OCI-LY3 (cell line): Measurements from ENCODE around the gene TMEM18.

Experiments
- H2AFZ ChIP-seq: fragments of 200-600, 300-600 bp; shearing (Covaris generic); 2 replicates; pipeline ENCODE4 v1.6.0; 2014; ENCODE audit warnings: antibody characterized with exemption, low read depth, low read length
- H3K27ac ChIP-seq: fragments of 200-600, 300-600 bp; sonication (generic); 2 replicates; pipeline ENCODE4 v1.5.1; 2014; ENCODE audit warnings: mild to moderate bottlenecking, low read length, moderate library complexity, mixed read lengths
- H3K27me3 ChIP-seq: fragments of 200-600, 300-600 bp; sonication (generic); 2 replicates; pipeline ENCODE4 v1.6.1; 2014; ENCODE audit warnings: low read depth, low read length, mixed read lengths
- H3K36me3 ChIP-seq: fragments of 200-600, 300-600 bp; sonication (generic); replicated peaks from 2 replicates; pipeline ENCODE3; 2014; ENCODE audit warnings: low read depth, low read length, mixed read lengths
- H3K4me1 ChIP-seq: fragments of 300-600, 200-600 bp; sonication (generic); 2 replicates; pipeline ENCODE4 v1.6.1; 2014; ENCODE audit warnings: low read length, mixed read lengths
- H3K4me2 ChIP-seq: fragments of 200-600, 300-600 bp; sonication (generic); 2 replicates; pipeline ENCODE4 v1.6.1; 2014; ENCODE audit warnings: low read length, mixed read lengths
- H3K4me3 ChIP-seq: fragments of 300-600, 200-600 bp; sonication (generic); 2 replicates; pipeline ENCODE4 v1.5.1; 2014; ENCODE audit warnings: antibody characterized with exemption, mild to moderate bottlenecking, low read length, moderate library complexity
- H3K79me2 ChIP-seq: fragments of 300-600, 200-600 bp; shearing (Covaris generic); 2 replicates; pipeline ENCODE4 v1.6.1; 2014; ENCODE audit warnings: mild to moderate bottlenecking, low read length, mixed read lengths
- H3K9ac ChIP-seq: fragments of 300-600, 200-600 bp; shearing (Covaris generic); 2 replicates; pipeline ENCODE4 v1.6.0; 2014; ENCODE audit warnings: mild to moderate bottlenecking, low read length, moderate library complexity
- H3K9me3 ChIP-seq: fragments of 200-600, 300-600 bp; shearing (Covaris generic); 2 replicates; pipeline ENCODE4 v1.6.1; 2014; ENCODE audit warnings: low read length, mixed read lengths; ENCODE audit not compliant: insufficient read depth
- H4K20me1 ChIP-seq: fragments of 200-600, 300-600 bp; sonication (generic); 2 replicates; pipeline ENCODE4 v1.6.1; 2016; ENCODE audit warnings: low read length, mixed read lengths; ENCODE audit not compliant: insufficient read depth
- EZH2phosphoT487 ChIP-seq: fragments of 200-600 bp; shearing (Covaris generic); IDR thresholded peaks from 2 replicates; pipeline ENCODE4 v1.6.1; 2018; ENCODE audit warnings: antibody characterized with exemption, mixed run types, low read depth
- TF ChIP-seq, protein P1 (sequence below): fragments of 200-600, 300-600 bp; sonication (generic); IDR thresholded peaks from 2 replicates; pipeline ENCODE4 v1.5.1; 2014; ENCODE audit warnings: antibody characterized with exemption, low read length, low read depth

TMEM18 gene

DNA sequence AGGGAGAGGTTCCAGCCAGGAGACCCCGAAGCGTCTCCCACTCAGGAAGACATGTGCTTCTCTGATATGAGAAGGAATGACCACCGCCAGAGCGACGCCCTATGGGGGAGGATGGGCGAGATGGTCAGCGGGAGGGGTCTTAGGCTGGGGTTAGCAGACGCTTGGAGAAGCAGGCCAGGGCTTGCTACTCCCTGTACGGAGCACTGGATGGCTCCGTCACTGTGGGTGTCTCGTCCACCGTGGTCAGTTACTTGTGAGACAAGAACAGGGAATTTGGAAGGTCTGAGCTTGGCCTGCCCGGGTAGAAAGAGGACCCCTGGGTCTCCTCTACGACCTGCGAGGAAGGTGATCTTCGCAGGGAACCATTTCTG is 39.8 kb downstream of the TMEM18 start:
- Histone ChIP-seq H3K36me3 (no peaks in the 10 kb centered on the region), H3K4me2 (no peak overlapping the region), H3K4me1 (no peaks in the 10 kb centered on the region), H3K9me3 (no peaks in the 10 kb centered on the region), H2AFZ (no peak overlapping the region), H3K27me3 (no peaks in the 10 kb centered on the region), H3K27ac (no peak overlapping the region), H3K4me3 (no peak overlapping the region), H3K79me2 (no peaks in the 10 kb centered on the region), H4K20me1 (no peaks in the 10 kb centered on the region), H3K9ac (no peak overlapping the region)
- TF ChIP-seq EZH2phosphoT487: no peak
- TF ChIP-seq, protein P1, sequence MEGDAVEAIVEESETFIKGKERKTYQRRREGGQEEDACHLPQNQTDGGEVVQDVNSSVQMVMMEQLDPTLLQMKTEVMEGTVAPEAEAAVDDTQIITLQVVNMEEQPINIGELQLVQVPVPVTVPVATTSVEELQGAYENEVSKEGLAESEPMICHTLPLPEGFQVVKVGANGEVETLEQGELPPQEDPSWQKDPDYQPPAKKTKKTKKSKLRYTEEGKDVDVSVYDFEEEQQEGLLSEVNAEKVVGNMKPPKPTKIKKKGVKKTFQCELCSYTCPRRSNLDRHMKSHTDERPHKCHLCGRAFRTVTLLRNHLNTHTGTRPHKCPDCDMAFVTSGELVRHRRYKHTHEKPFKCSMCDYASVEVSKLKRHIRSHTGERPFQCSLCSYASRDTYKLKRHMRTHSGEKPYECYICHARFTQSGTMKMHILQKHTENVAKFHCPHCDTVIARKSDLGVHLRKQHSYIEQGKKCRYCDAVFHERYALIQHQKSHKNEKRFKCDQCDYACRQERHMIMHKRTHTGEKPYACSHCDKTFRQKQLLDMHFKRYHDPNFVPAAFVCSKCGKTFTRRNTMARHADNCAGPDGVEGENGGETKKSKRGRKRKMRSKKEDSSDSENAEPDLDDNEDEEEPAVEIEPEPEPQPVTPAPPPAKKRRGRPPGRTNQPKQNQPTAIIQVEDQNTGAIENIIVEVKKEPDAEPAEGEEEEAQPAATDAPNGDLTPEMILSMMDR: no peak

DNA sequence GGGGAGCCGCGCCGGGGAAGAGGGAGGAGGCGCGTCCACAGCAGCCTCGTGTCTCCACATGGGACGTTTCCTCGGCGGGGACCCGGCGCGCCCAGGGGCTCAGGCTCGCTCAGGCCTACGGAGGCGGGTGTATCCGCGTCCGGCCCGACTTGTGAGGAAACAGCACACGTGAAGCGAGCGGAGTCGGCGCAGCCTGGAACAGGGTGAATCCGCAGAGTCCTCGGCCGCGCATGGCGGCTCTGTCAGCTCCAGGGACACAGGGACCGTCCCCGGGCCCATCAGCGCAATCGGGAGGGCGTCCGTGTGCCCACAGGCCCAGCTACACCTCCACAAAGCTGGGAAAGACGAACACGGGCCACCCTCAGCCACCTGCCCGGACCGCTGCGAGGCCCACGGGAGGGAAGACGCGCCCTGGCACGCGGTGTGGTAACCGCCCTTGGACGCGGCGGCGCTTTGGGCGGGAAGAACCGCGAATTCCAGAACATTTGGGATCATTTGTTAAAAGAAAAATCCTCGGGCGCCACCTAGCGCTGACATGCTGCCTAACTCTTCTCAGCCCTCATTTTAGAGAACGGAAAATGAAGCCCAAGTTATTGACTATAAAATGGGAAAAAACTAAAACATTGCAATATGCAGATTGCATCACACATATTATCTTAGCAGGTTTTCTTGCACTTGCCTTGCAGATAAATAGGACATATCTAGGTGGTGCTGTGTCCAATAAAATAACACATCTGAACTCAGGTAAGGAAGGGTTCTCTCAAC is 40.4 kb downstream of the TMEM18 start:
- peak overlapping the region; percentile 32; the same call in 1 of the 2 replicates for H3K4me3 ChIP-seq
- no peak overlapping the region for H3K9ac ChIP-seq
- no peaks in the 10 kb centered on the region for H3K4me1 ChIP-seq
- no peaks in the 10 kb centered on the region for H4K20me1 ChIP-seq
- peak overlapping the region; percentile 43 for H3K4me2 ChIP-seq
- H3K27ac ChIP-seq: no peak overlapping the region
- H3K79me2 ChIP-seq: no peaks in the 10 kb centered on the region
- no peaks in the 10 kb centered on the region for H3K27me3 ChIP-seq
- TF ChIP-seq EZH2phosphoT487: no peak
- TF ChIP-seq, protein P1: peak; percentile 86
- H2AFZ ChIP-seq: 0 out of 2 replicates have a peak overlapping the region, but pooled peaks have one; percentile 62
- no peaks in the 10 kb centered on the region for H3K36me3 ChIP-seq
- no peaks in the 10 kb centered on the region for H3K9me3 ChIP-seq

DNA sequence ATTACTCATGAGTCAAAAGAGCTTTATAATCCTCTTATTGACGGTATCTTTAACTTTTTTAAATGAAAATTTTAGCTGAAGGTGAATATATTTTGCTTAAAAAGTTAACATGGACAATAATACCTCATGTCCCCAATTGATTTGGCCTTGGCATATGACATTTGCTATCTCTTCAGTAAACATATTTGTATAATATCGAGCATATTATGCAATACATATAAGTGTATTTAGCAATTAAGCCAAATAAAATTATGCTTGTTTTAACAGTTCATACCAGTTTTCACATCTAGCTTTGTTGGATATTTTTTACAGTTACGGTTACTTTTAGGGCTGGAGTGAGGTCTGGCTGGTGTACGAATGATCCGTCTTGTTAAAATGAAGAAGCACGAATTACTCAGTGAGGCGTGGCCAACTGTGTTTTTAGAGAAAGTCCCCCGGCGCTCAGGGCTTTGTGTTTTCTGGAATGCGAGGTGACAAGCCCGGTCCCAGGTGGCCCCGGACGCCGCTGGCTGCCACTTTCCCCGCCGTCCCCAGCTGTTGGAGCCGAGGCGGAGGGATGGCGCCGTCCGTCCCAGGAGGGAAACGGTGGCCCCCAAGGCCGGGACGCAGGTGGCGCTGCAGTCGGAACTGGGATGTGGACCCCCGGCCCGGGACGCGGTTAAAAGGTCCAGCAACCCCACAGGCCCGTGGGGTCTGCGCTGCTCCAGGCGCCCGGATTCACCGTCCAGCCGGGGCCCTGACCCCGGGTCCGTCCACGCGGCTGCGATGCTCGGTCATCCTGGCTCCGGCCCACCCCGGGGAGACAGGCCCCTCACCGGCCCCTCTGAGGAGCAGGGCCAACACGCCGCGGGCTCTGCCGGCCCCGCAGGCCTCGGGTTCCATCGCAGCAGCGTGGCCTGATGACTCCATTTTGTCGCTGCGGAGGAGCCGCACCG is 41.3 kb downstream of the TMEM18 start:
- no peaks in the 10 kb centered on the region for H3K4me1 ChIP-seq
- H3K9me3 ChIP-seq: no peaks in the 10 kb centered on the region
- H2AFZ ChIP-seq: no peak overlapping the region
- no peaks in the 10 kb centered on the region for H3K36me3 ChIP-seq
- TF ChIP-seq EZH2phosphoT487: no peak
- TF ChIP-seq, protein P1: no peak
- no peak overlapping the region for H3K4me3 ChIP-seq
- H3K9ac ChIP-seq: no peak overlapping the region
- H3K27ac ChIP-seq: no peak overlapping the region
- no peaks in the 10 kb centered on the region for H3K79me2 ChIP-seq
- H3K27me3 ChIP-seq: no peaks in the 10 kb centered on the region
- H3K4me2 ChIP-seq: no peak overlapping the region
- H4K20me1 ChIP-seq: no peaks in the 10 kb centered on the region

DNA sequence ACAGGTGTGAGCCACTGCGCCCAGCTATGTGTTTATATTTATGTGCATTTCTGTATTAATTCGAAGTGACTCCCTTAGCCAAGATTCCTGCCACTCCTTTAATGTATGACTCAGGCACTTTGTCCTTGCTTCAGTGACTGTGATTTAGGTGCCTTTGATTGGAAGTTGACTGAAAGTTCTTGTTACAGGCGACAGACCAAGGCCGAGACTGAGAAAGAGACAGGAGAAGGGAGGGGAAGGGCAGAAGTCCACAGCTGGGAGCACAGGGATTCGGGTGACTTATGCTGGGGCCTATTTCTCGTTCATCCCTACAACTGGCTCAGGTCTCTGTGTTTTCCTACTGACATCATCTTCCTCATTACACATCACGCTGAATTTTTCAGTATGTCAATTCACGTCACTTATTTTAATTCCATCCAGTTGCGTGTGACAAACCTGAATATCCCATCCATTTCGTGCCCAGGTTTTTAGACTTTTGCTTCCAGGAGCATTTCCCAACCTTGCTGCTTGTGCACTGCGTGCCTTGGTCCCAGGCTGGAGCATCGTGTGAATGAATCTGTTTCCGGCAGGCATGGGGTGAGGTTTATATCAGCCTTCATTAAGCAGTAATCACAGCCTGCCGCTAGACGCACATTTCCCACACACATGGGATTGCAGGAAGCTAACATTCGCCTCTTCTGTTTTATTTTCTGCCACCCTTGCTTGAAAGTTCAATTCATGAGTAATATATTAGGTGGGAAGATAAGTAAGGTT is 42.4 kb downstream of the TMEM18 start:
- TF ChIP-seq, protein P1: no peak
- no peak for TF ChIP-seq EZH2phosphoT487
- Histone ChIP-seq H3K4me3 (no peak overlapping the region), H3K27ac (no peak overlapping the region)

More for the DNA sequence above, 42.4 kb downstream of the TMEM18 start:
- Histone ChIP-seq H3K79me2 (no peaks in the 10 kb centered on the region), H3K4me1 (no peaks in the 10 kb centered on the region), H3K9ac (no peak overlapping the region), H4K20me1 (no peaks in the 10 kb centered on the region), H3K27me3 (no peaks in the 10 kb centered on the region), H3K4me2 (no peak overlapping the region), H3K36me3 (no peaks in the 10 kb centered on the region), H2AFZ (no peak overlapping the region), H3K9me3 (no peaks in the 10 kb centered on the region)
